GM12878 (cell line): ENCODE results near the gene DUT. TPM values are rescaled to one million over a fixed set of nuclear protein-coding genes. Genes with fewer than 3 reads are reported as not detected.

ENCODE experiments used
- ATAC-seq: fragments of 200-7000 bp; cut with Tn5 transposase; 3 replicates; pipeline ENCODE4 v1.9.1; 2020; ENCODE audit warnings: mild to moderate bottlenecking, moderate library complexity
- BruUV-seq: library from RNA; stranded (reverse); fragments of 400-500 nt; replicated peaks from 2 replicates; lab custom pipeline; 2021; lab: Mats Ljungman, UMichigan
- CTCF ChIA-PET: fragments of 300-600 bp; sonication (Branson Sonifier 250); formaldehyde crosslinking; extraction: SDS; loops from one replicate; lab custom pipeline; 2021; ENCODE audit warnings: inconsistent platforms; lab: Yijun Ruan, JAX
- POLR2A ChIA-PET: fragments of 350-600 bp; formaldehyde crosslinking; extraction: SDS; loops from one replicate; lab custom pipeline; 2021; ENCODE audit warnings: inconsistent platforms; lab: Charles Lee
- RAD21 ChIA-PET: fragments of 300-600 bp; sonication (Branson Sonifier 250); formaldehyde crosslinking; loops from one replicate; lab custom pipeline; 2023; ENCODE audit warnings: antibody characterized with exemption; ENCODE audit not compliant: unreplicated experiment; lab: Charles Lee
- SMC1A ChIA-PET: fragments of 300-600 bp; sonication (Branson Sonifier 250); formaldehyde crosslinking; loops from one replicate; lab custom pipeline; 2023; ENCODE audit not compliant: unreplicated experiment, uncharacterized antibody; lab: Charles Lee
- DNase-seq: peaks from one replicate; pipeline ENCODE4 v3.0.0-alpha.2; 2011; ENCODE audit warnings: low read depth, low spot score
- FAIRE-seq: peaks from 3 replicates; lab custom pipeline; 2011; peaks lifted over from hg19 to GRCh38; lab: Jason Lieb, UNC
- H2AFZ ChIP-seq: 2 replicates; pipeline ENCODE4 v1.6.0; 2011; ENCODE audit warnings: low read depth, low read length, control low read depth; ENCODE audit not compliant: control insufficient read depth
- H3K27ac ChIP-seq: 2 replicates; pipeline ENCODE4 v1.5.1; 2011; ENCODE audit warnings: control low read depth; ENCODE audit not compliant: control insufficient read depth, insufficient read depth
- H3K27me3 ChIP-seq, 2 experiments: replicated peaks in 1 of 2; 2 replicates each; pipeline versions ENCODE4 v1.6.0 to v1.6.1; 2011; ENCODE audit warnings: low read length in 1 of 2; ENCODE audit not compliant: control insufficient read depth in 2 of 2, insufficient read depth in 2 of 2
- H3K36me3 ChIP-seq, 2 experiments: 2 replicates each; pipeline ENCODE4 v1.5.1; 2011; ENCODE audit warnings: low read length in 1 of 2; ENCODE audit not compliant: control insufficient read depth in 2 of 2, insufficient read depth in 2 of 2
- H3K4me1 ChIP-seq: 2 replicates; pipeline ENCODE4 v1.6.1; 2011; ENCODE audit warnings: mild to moderate bottlenecking, low read length, moderate library complexity, mixed read lengths; ENCODE audit not compliant: control insufficient read depth, insufficient read depth
- H3K4me2 ChIP-seq: 2 replicates; pipeline ENCODE4 v1.6.0; 2011; ENCODE audit warnings: control low read depth; ENCODE audit not compliant: control insufficient read depth, insufficient read depth
- H3K4me3 ChIP-seq: fragments of 200-600 bp; sonication (generic); 2 replicates; pipeline ENCODE4 v1.5.1; 2016
- H3K79me2 ChIP-seq: 2 replicates; pipeline ENCODE4 v1.6.0; 2011; ENCODE audit warnings: low read length; ENCODE audit not compliant: control insufficient read depth, insufficient read depth
- H3K9ac ChIP-seq: 2 replicates; pipeline ENCODE4 v1.8.0; 2011; ENCODE audit warnings: low read length, control low read depth, mixed read lengths; ENCODE audit not compliant: control insufficient read depth, insufficient read depth
- H3K9me3 ChIP-seq: replicated peaks from 3 replicates; pipeline ENCODE4 v1.5.1; 2011; ENCODE audit warnings: mild to moderate bottlenecking, low read length; ENCODE audit not compliant: control insufficient read depth, insufficient read depth
- H4K20me1 ChIP-seq: 2 replicates; pipeline ENCODE4 v1.6.0; 2011; ENCODE audit not compliant: control insufficient read depth, insufficient read depth
- ATF7 ChIP-seq: fragments of 450-650 bp; IDR thresholded peaks from 2 replicates; pipeline ENCODE4 v1.6.1; 2016; ENCODE audit warnings: low read depth, mild to moderate bottlenecking
- CHD1 ChIP-seq: IDR thresholded peaks from 2 replicates; pipeline ENCODE4 v1.6.1; 2012; ENCODE audit warnings: low read depth, low read length, improper control_type of control experiment
- CHD4 ChIP-seq: fragments of 200-600 bp; sonication (generic); IDR thresholded peaks from 2 replicates; pipeline ENCODE4 v1.6.1; 2016; ENCODE audit warnings: mild to moderate bottlenecking
- EZH2 ChIP-seq: IDR thresholded peaks from 2 replicates; pipeline ENCODE4 v1.6.1; 2012; ENCODE audit warnings: low read depth, mild to moderate bottlenecking, control low read depth, inconsistent platforms, low read length, borderline replicate concordance; ENCODE audit not compliant: control insufficient read depth
- HDAC2 ChIP-seq: fragments of 200-600 bp; sonication (generic); IDR thresholded peaks from 2 replicates; pipeline ENCODE4 v1.6.1; 2017
- LARP7 ChIP-seq: fragments of 450-650 bp; IDR thresholded peaks from 2 replicates; pipeline ENCODE4 v1.6.1; 2017; ENCODE audit warnings: mild to moderate bottlenecking
- NFXL1 ChIP-seq: fragments of 450-650 bp; IDR thresholded peaks from 2 replicates; pipeline ENCODE4 v1.6.1; 2017; ENCODE audit warnings: antibody characterized with exemption, mild to moderate bottlenecking, borderline replicate concordance
- TARDBP ChIP-seq: IDR thresholded peaks from 2 replicates; pipeline ENCODE4 v1.6.1; 2016; ENCODE audit warnings: borderline replicate concordance
- WGBS: methylation state at CpG from one replicate; pipeline ENCODE4 v1.1.6; 2016; ENCODE audit warnings: low lambda C conversion rate; ENCODE audit not compliant: insufficient replicate concordance, insufficient coverage; ENCODE audit errors: missing lambda C conversion rate; 5-methylcytosine and 5-hydroxymethylcytosine counted together
- in situ Hi-C: fragments of 300-500 bp; cut with MboI; formaldehyde crosslinking; loops from 9 replicates; pipeline ENCODE4 v1.14.3; 2018; ENCODE audit warnings: mixed read lengths
- intact Hi-C: fragments of 100-400 bp; cut with micrococcal nuclease; formaldehyde crosslinking; loops from one replicate; pipeline ENCODE4 v1.14.2; 2022; ENCODE audit not compliant: unreplicated experiment
- polyA plus RNA-seq, 11 experiments: library from polyadenylated mRNA; depleted of rRNA in 4 of 11; unstranded in 6 of 11; stranded (reverse) in 5 of 11; fragments of >200 nt; fragmentation: Nextera tagmentation in 4 of 11; fragmentation: Illumina TruSeq in 1 of 11; extraction: Ambion mirVana in 4 of 11; extraction: Trizol in 1 of 11; gene quantifications; 1 replicate in 1 of 11; 2 replicates in 10 of 11; pipeline versions ENCODE4 v1.2.1 to v1.2.3, GENCODE V29; 2011 to 2016; ENCODE audit warnings: inconsistent platforms in 2 of 11, missing spikeins in 2 of 11, low read depth in 1 of 11
- total RNA-seq, 4 experiments: library from RNA; depleted of rRNA in 3 of 4; stranded (reverse); fragments of >200 nt in 3 of 4; fragmentation: Illumina TruSeq in 1 of 4; extraction: Trizol in 1 of 4; gene quantifications; 2 replicates each; pipeline versions ENCODE4 v1.2.1 to v1.2.3, GENCODE V29; 2013 to 2021
- TF ChIP-seq, protein P1 (sequence below): fragments of 450-650 bp; formaldehyde crosslinking; IDR thresholded peaks from 2 replicates; pipeline ENCODE4 v1.4.0; 2022; ENCODE audit warnings: mild to moderate bottlenecking, moderate library complexity

DUT gene
- total and polyA plus RNA-seq, 10 of the 15 experiments (the other 5 are each of a cell fraction or from before 2014, with no cell fraction given) = 20.1 to 452 (median 149) TPM

DNA sequence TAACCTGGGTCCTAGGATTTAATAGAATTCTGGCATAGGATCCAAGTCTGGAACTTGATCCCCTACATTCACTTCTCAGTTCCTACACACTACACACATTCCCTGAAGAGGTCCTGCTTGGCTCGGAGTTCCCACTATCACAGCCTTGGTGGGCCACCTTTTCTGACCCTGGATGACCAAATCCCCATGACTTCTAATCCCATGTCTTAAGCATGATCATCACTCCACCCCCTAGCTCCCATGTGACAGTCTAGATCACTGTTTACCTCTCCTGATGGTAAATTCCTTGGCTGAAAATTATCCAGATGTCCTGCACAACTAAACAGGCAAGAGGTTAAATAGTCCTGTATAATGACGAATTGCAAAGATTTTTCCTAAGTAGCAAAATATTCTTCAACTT is 40.3 kb downstream of the DUT start (continued):
- no peak for TF ChIP-seq NFXL1
- TF ChIP-seq TARDBP = no peak
- TF ChIP-seq ATF7 = no peak

DNA sequence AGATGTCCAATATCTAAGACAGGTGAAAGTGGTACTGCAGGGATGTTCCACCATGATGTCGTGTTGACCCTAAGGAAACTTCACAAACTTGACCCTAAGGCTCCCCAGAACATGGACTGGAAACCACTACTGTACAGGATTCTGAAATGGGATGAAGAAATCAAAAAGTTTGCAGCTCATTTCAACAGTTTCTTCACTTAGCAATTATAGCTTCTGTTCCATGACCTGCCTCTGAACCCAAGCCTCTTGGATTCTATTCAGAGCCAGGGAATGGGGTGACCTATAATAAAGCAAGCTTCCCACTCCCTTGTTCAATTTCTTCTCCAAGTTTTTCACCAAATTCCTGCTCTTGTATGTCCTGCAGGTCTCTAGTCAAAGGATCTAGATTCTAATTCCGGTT is 40.7 kb downstream of the DUT start:
- no peaks in the 10 kb centered on the region for H4K20me1 ChIP-seq
- H3K27ac ChIP-seq = no peak overlapping the region
- H3K36me3 ChIP-seq = no peaks in the 10 kb centered on the region
- SMC1A ChIA-PET = no interaction called here
- intact Hi-C loops = no loop called here
- CTCF ChIA-PET = interaction anchor here (0.7 to 1.5 kb wide), 4 partner anchors 13 to 275 kb away, joined by 3 to 4 read pairs (median 4); no protein-coding TSS in a partner anchor
- no peak overlapping the region for H3K9ac ChIP-seq
- ATAC-seq = no peak
- no peak for FAIRE-seq
- WGBS = 28% methylated on average over 2 of the region's 2 CpGs
- no peaks in the 10 kb centered on the region for H3K27me3 ChIP-seq
- no peaks in the 10 kb centered on the region; the same call in 2 of the 3 replicates for H3K9me3 ChIP-seq
- no peak overlapping the region for H3K4me3 ChIP-seq
- in situ Hi-C loops = loop anchor here (25.0 kb wide), 1 partner anchor 790 kb away; the partner anchor contains the start of genes COPS2 and GALK2
- no peaks in the 10 kb centered on the region for H3K79me2 ChIP-seq
- H3K4me1 ChIP-seq = no peaks in the 10 kb centered on the region
- TF ChIP-seq LARP7 (no peak), CHD1 (no peak), CHD4 (no peak), HDAC2 (no peak), EZH2 (no peak)
- TF ChIP-seq, protein P1, sequence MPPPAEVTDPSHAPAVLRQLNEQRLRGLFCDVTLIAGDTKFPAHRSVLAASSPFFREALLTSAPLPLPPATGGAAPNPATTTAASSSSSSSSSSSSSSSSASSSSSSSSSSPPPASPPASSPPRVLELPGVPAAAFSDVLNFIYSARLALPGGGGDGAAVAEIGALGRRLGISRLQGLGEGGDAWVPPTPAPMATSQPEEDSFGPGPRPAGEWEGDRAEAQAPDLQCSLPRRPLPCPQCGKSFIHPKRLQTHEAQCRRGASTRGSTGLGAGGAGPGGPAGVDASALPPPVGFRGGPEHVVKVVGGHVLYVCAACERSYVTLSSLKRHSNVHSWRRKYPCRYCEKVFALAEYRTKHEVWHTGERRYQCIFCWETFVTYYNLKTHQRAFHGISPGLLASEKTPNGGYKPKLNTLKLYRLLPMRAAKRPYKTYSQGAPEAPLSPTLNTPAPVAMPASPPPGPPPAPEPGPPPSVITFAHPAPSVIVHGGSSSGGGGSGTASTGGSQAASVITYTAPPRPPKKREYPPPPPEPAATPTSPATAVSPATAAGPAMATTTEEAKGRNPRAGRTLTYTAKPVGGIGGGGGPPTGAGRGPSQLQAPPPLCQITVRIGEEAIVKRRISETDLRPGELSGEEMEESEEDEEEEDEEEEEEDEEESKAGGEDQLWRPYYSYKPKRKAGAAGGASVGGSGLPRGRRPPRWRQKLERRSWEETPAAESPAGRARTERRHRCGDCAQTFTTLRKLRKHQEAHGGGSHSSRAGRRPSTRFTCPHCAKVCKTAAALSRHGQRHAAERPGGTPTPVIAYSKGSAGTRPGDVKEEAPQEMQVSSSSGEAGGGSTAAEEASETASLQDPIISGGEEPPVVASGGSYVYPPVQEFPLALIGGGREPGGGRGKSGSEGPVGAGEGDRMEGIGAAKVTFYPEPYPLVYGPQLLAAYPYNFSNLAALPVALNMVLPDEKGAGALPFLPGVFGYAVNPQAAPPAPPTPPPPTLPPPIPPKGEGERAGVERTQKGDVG = no peak
- POLR2A ChIA-PET = no interaction called here
- no TSS peak for BruUV-seq
- H3K4me2 ChIP-seq = no peak overlapping the region
- DNase-seq = no peak
- RAD21 ChIA-PET = interaction anchor here (0.8 kb wide), 1 partner anchor 13 kb away, joined by 4 read pairs; no protein-coding TSS in a partner anchor
- H2AFZ ChIP-seq = no peak overlapping the region
